Parathyroid adenoma (tissue), 2 donors: ENCODE results near the gene APOBEC3A.
A peak's percentile ranks its signal among the peaks of the same experiment; 100 is the strongest.
"Not testable (repeated sequence)": the region's sequence is repeated elsewhere in the genome, so short reads cannot be mapped to it uniquely, and the experiment has no call there.

ENCODE experiments used
- H2AFZ ChIP-seq: fragments of 300-600 bp; sonication (generic); one replicate; pipeline ENCODE4 v1.7.0; 2017; ENCODE audit warnings: antibody characterized with exemption, mild to moderate bottlenecking
- H3K27ac ChIP-seq: fragments of 300-600 bp; sonication (generic); one replicate; pipeline ENCODE4 v1.7.0; 2017
- H3K27me3 ChIP-seq: fragments of 300-600 bp; sonication (generic); one replicate; pipeline ENCODE4 v1.7.0; 2017; ENCODE audit warnings: low read length; ENCODE audit not compliant: control insufficient read depth, insufficient read depth
- H3K36me3 ChIP-seq: fragments of 300-600 bp; sonication (generic); one replicate; pipeline ENCODE4 v1.7.0; 2017; ENCODE audit warnings: low read length; ENCODE audit not compliant: control insufficient read depth, insufficient read depth
- H3K4me1 ChIP-seq: fragments of 300-600 bp; sonication (generic); one replicate; pipeline ENCODE4 v1.7.0; 2017; ENCODE audit warnings: control low read depth
- H3K4me2 ChIP-seq: fragments of 300-600 bp; sonication (generic); one replicate; pipeline ENCODE4 v1.7.0; 2017; ENCODE audit warnings: low read length
- H3K4me3 ChIP-seq: fragments of 300-600 bp; sonication (generic); one replicate; pipeline ENCODE4 v1.7.0; 2017; ENCODE audit warnings: low read depth, low read length
- H3K79me2 ChIP-seq: fragments of 300-600 bp; sonication (generic); one replicate; pipeline ENCODE4 v1.7.0; 2017; ENCODE audit warnings: control low read depth
- H3K9ac ChIP-seq: fragments of 300-600 bp; sonication (generic); one replicate; pipeline ENCODE4 v1.7.0; 2017; ENCODE audit warnings: mild to moderate bottlenecking
- H3K9me3 ChIP-seq: fragments of 300-600 bp; sonication (generic); one replicate; pipeline ENCODE4 v1.7.0; 2017; ENCODE audit warnings: low read length; ENCODE audit not compliant: control insufficient read depth
- TF ChIP-seq, protein P1 (sequence below): fragments of 300-600 bp; sonication (generic); IDR thresholded peaks from one replicate; pipeline ENCODE4 v1.7.0; 2017; ENCODE audit warnings: antibody characterized with exemption, mild to moderate bottlenecking
- donor health status: primary hyperparathyroidism.

APOBEC3A gene

DNA sequence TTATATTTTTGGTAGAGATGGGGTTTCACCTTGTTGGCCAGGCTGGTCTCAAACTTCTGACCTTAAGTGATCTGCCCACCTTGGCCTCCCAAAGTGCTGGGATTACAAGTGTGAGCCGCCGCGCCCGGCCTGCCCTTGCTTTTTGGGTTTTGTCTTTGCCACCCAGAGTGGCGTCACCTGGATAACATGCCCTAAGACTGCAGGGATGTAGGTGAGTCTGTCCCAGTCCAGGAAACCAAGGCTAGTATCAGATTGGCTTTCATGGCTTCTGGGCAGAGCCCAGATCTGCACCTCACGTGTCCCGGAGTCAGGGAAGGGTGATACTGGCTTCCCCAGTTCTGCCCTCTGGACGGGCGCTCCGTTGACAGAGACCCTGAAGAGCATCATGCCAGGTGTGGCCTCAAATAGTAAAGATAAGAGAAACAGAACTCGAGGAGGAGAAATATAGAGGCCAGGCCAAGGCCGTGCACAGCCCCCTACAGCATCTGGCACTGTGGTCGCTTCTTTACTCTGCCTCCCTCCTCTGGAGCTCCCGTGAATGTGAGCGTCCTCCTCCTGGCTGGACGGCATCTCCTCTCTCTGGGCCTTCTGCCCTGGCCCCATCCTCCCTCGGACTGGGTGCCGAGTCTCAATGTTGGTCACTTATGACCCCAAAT is 16.9 kb downstream of the APOBEC3A start:
- Histone ChIP-seq H3K9ac (no peak overlapping the region), H3K4me1 (no peaks in the 10 kb centered on the region), H3K4me2 (no peak overlapping the region), H2AFZ (no peak overlapping the region), H3K36me3 (no peaks in the 10 kb centered on the region), H3K79me2 (no peaks in the 10 kb centered on the region), H3K27me3 (no peaks in the 10 kb centered on the region), H3K27ac (no peak overlapping the region), H3K9me3 (no peaks in the 10 kb centered on the region), H3K4me3 (no peak overlapping the region)
- TF ChIP-seq, protein P1, sequence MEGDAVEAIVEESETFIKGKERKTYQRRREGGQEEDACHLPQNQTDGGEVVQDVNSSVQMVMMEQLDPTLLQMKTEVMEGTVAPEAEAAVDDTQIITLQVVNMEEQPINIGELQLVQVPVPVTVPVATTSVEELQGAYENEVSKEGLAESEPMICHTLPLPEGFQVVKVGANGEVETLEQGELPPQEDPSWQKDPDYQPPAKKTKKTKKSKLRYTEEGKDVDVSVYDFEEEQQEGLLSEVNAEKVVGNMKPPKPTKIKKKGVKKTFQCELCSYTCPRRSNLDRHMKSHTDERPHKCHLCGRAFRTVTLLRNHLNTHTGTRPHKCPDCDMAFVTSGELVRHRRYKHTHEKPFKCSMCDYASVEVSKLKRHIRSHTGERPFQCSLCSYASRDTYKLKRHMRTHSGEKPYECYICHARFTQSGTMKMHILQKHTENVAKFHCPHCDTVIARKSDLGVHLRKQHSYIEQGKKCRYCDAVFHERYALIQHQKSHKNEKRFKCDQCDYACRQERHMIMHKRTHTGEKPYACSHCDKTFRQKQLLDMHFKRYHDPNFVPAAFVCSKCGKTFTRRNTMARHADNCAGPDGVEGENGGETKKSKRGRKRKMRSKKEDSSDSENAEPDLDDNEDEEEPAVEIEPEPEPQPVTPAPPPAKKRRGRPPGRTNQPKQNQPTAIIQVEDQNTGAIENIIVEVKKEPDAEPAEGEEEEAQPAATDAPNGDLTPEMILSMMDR: no peak

DNA sequence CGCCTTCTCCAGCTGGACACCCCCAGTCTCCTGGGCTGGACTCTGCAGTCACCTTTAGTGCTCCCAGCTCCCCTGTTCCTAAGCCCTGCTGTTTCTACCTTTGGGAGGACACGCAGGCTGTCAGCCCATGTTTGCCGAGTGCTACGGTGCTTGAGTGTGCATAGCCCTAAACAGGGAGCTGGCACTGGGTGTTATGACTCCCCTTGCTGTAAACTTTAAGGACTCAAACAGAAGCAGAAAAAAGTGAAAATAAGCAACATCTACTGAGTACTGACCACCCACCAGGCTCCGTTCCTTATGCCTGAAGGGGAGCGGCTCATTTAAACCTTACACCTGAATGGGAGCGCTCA is 17.4 kb downstream of the APOBEC3A start:
- H3K79me2 ChIP-seq: no peaks in the 10 kb centered on the region
- no peaks in the 10 kb centered on the region for H3K9me3 ChIP-seq
- H3K36me3 ChIP-seq: no peaks in the 10 kb centered on the region
- no peak overlapping the region for H3K4me3 ChIP-seq
- H2AFZ ChIP-seq: no peak overlapping the region
- no peak overlapping the region for H3K9ac ChIP-seq
- TF ChIP-seq, protein P1: no peak
- H3K4me1 ChIP-seq: no peaks in the 10 kb centered on the region
- no peak overlapping the region for H3K4me2 ChIP-seq
- H3K27me3 ChIP-seq: no peaks in the 10 kb centered on the region
- H3K27ac ChIP-seq: no peak overlapping the region

DNA sequence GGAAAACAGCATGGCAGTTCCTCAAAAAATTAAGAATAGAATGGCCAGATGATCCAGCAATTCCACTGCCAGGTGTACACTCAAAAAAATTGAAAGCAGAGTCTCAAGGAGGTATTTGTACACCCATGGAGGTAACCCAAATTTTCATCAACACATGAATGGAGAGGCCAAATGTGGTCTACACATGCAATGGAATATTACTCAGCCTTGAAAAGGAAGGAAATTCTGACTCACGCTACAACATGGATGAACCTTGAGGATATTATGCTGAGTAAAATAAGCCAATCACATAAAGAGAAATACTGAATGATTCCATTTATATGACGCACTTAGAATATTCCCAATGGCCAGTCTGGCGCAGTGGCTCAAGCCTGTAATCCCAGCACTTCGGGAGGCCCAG is 19.9 kb downstream of the APOBEC3A start:
- H2AFZ ChIP-seq, H3K27me3 ChIP-seq, H3K36me3 ChIP-seq, H3K4me3 ChIP-seq, H3K9me3 ChIP-seq, H3K79me2 ChIP-seq, H3K4me2 ChIP-seq, H3K27ac ChIP-seq, H3K9ac ChIP-seq, H3K4me1 ChIP-seq: not testable (repeated sequence)

DNA sequence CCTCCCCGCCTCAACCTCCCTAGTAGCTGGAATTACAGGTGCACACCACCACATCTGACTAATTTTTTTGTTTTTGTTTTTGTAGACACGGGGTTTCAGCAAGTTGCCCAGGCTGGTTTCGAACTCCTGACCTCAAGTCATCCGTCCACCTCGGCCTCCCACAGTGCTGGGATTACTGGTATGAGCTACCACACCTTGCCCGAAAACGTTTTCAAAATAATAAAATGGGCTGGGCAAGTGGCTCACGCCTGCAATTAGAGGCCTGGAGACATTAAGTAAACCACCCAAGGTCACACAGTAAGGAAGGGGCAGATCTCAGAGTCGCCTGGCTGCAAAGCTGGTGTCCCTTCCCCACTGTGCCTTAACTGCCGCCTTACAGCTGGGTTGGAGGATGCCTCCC is 23.2 kb downstream of the APOBEC3A start:
- not testable (repeated sequence) for H3K27me3 ChIP-seq, H3K9ac ChIP-seq, H3K4me1 ChIP-seq, H3K36me3 ChIP-seq, H3K9me3 ChIP-seq, H3K4me2 ChIP-seq, H3K79me2 ChIP-seq, H2AFZ ChIP-seq, H3K4me3 ChIP-seq, H3K27ac ChIP-seq

DNA sequence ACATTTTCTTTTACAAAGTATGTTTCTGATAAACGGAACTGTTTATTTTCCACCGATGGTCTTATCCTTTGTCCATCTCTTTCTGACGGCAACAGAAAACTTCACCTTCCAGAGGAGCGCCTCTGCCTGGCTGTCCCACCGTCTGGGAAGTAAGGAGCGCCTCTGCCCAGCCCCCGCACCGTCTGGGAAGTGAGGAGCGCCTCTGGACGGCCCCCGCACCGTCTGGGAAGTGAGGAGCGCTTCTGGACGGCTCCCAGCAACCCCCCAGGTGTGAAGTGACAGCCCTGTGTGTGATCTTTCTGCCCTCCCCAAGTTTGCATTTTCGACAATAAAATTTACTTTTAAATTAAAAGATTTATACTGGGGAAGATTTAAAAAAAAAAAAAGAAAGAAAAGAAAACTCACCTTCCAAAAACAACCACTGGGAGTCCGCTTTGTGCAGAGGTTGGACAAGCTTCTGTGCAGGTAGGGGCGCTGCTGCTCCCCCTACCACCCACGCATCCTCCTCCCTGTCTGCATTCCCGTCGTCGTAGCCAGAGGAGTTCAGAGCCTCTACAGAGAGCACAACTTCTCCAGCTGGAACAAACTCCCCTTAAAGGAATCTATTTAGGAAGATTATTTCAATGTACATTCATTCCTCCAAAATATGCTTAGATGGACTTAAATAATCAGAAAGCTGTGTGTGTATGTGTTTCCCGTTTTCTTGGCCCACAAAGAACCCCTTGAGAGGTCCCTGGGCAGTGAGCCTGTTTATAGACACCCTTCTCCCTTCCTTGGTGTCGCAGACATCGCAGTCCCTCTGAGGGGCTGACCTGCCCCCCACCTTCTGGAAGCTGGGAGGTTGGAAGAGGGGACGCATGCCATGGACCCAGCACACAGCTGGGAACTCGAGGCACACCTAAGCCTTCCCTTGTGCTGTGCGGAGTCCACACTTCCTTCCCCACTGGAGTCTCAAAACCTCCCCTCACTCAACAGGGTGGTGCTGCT is 23.9 kb downstream of the APOBEC3A start:
- peak overlapping the region; percentile 19 for H3K27ac ChIP-seq
- TF ChIP-seq, protein P1: no peak
- H3K4me1 ChIP-seq: peaks cover 2% of the 10 kb centered on the region
- H3K4me3 ChIP-seq: peak overlapping the region; percentile 55
- no peaks in the 10 kb centered on the region for H3K79me2 ChIP-seq
- H3K9ac ChIP-seq: no peak overlapping the region
- H3K9me3 ChIP-seq: no peaks in the 10 kb centered on the region
- peak overlapping the region; percentile 79 for H2AFZ ChIP-seq
- H3K36me3 ChIP-seq: no peaks in the 10 kb centered on the region
- H3K4me2 ChIP-seq: peak overlapping the region; percentile 82
- H3K27me3 ChIP-seq: no peaks in the 10 kb centered on the region
